Upper lobe of left lung (tissue), 4 donors: ENCODE results near the gene CFAP68.

Experiments used
- CTCF ChIP-seq, 6 experiments: fragments of 450-650 bp in 4 of 6; fragments of 200-600 bp in 2 of 6; sonication (generic) in 2 of 6; IDR thresholded peaks; one replicate each; pipeline ENCODE4 v1.5.1; 2016 to 2019; ENCODE audit warnings: antibody characterized with exemption in 6 of 6
- POLR2A ChIP-seq, 4 donors: fragments of 450-650 bp; IDR thresholded peaks; one replicate each; pipeline ENCODE4 v1.5.1; 2016 to 2017; ENCODE audit warnings: antibody characterized with exemption in 4 of 4, mild to moderate bottlenecking in 2 of 4
- POLR2AphosphoS5 ChIP-seq, 2 donors: sonication (generic); formaldehyde crosslinking; IDR thresholded peaks; one replicate each; pipeline ENCODE4 v1.5.1; 2017; ENCODE audit warnings: antibody characterized with exemption in 2 of 2

GRCh38 chr11:111882202-111882601, 2.9 kb downstream of the CFAP68 start:
- no peak for TF ChIP-seq CTCF (IDR thresholded peaks at IDR 0.05)
- no peak for TF ChIP-seq POLR2AphosphoS5 (IDR thresholded peaks at IDR 0.05)
- no peak for TF ChIP-seq POLR2A (IDR thresholded peaks at IDR 0.05)
